Measurements from ENCODE around the gene UCKL1. TPM values are rescaled to one million over a fixed set of nuclear protein-coding genes. Genes with fewer than 3 reads are reported as not detected.

Gene UCKL1
- total RNA-seq, 1 donor from 2014 or later = 39.3 TPM

GRCh38 chr20:63969838-63970713, 13.9 kb upstream of the UCKL1 start, which contains the start of gene ZNF512B:
TSS of gene ZNF512B (minus strand) at chr20:63969930. CDS start at chr20:63967950, 1,980 bp downstream.
- peaks cover 2% of the 10 kb centered on the region for H3K36me3 Mint-ChIP-seq (ENCODE audit: low read depth)
- H3K4me3 Mint-ChIP-seq = peak within 1 kb of the TSS; percentile 89
- peak within 1 kb of the TSS; percentile 35 for H3K27ac Mint-ChIP-seq (ENCODE audit: unreplicated experiment)
- H3K4me1 Mint-ChIP-seq = peaks cover 15% of the 10 kb centered on the region
- H3K27me3 Mint-ChIP-seq (ENCODE audit: low read depth) = peaks cover 3% of the 10 kb centered on the region
- no peaks in the 10 kb centered on the region for H3K9me3 Mint-ChIP-seq
- TF ChIP-seq CTCF (conservative IDR thresholded peaks at IDR 0.05) = no peak
- DNase-seq (ENCODE audit: low read depth, low spot score) = peak; percentile 55

GRCh38 chr20:63968928-63969760, 12.9 kb upstream of the UCKL1 start:
- peak overlapping the region; percentile 35 for H3K27ac Mint-ChIP-seq (ENCODE audit: unreplicated experiment)
- peak overlapping the region; percentile 89 for H3K4me3 Mint-ChIP-seq
- H3K4me1 Mint-ChIP-seq = peaks cover 15% of the 10 kb centered on the region
- no peak for DNase-seq (ENCODE audit: low read depth, low spot score)
- peaks cover 2% of the 10 kb centered on the region for H3K36me3 Mint-ChIP-seq (ENCODE audit: low read depth)
- no peak for TF ChIP-seq CTCF (conservative IDR thresholded peaks at IDR 0.05)
- H3K9me3 Mint-ChIP-seq = no peaks in the 10 kb centered on the region
- H3K27me3 Mint-ChIP-seq (ENCODE audit: low read depth) = peaks cover 3% of the 10 kb centered on the region

DNA sequence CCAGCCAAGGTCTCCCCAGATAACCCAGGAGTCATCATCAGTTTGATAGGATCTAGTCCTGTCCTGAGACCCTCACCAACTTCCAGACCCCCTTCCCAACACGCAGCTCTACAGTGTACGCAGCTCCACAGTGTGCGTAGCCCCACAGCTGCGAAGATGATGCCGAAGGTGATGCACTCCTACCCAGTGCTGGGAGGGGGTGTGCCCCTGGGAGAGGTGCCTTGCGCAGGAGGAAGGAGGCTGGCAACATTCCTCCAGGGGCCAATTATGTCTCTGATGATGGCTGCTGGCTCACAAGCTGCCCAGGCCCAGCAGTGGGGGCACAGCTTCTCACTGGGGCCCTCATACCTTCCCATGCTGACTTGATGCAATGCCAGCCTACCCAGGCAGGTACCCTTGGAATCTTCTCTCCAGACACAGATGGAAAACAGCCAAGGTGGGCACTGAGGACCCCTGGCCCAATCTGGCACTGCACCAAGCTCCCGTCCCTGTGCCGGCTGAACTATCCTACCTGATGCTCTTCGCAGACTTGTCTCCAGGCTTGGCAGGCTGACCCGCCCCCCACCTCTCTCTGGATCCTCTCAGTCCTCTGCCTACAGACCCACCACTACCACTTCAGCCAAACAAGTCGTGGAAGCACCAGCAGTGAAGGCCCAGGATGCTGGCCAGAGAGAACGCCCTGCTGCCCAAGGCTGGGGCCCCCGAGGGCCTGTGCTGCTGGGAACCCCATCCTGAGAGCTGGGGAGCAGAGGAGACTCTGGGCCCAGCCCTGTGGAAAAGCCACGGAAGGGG, 12.1 kb upstream of the UCKL1 start:
- H3K27me3 Mint-ChIP-seq (ENCODE audit: low read depth) = peaks cover 3% of the 10 kb centered on the region
- TF ChIP-seq CTCF (conservative IDR thresholded peaks at IDR 0.05) = no peak
- H3K9me3 Mint-ChIP-seq = no peaks in the 10 kb centered on the region
- no peak for DNase-seq (ENCODE audit: low read depth, low spot score)
- H3K27ac Mint-ChIP-seq (ENCODE audit: unreplicated experiment) = no peak overlapping the region
- H3K4me3 Mint-ChIP-seq = peak overlapping the region; percentile 89
- H3K36me3 Mint-ChIP-seq (ENCODE audit: low read depth) = peaks cover 2% of the 10 kb centered on the region
- H3K4me1 Mint-ChIP-seq = peaks cover 12% of the 10 kb centered on the region

- Mint-ChIP-seq H3K9me3 (no peaks in the 10 kb centered on the region), H3K27me3 (ENCODE audit: low read depth) (peaks cover 3% of the 10 kb centered on the region), H3K4me1 (peaks cover 5% of the 10 kb centered on the region), H3K36me3 (ENCODE audit: low read depth) (peaks cover 2% of the 10 kb centered on the region), H3K4me3 (peak overlapping the region; percentile 89), H3K27ac (ENCODE audit: unreplicated experiment) (no peak overlapping the region)
- no peak for TF ChIP-seq CTCF (conservative IDR thresholded peaks at IDR 0.05)
- DNase-seq (ENCODE audit: low read depth, low spot score) = no peak
These were observed 11.3 kb upstream of the UCKL1 start for GRCh38 chr20:63967330-63968135.
